SH-SY5Y (cell line): ENCODE data around the gene FAM83G.

Experiments
- GATA2 ChIP-seq: IDR thresholded peaks from 2 replicates; pipeline ENCODE4 v1.6.1; 2011; ENCODE audit warnings: mild to moderate bottlenecking, low read depth, low read length
- GATA3 ChIP-seq: IDR thresholded peaks from 2 replicates; pipeline ENCODE4 v1.6.1; 2011; ENCODE audit warnings: low read depth, mild to moderate bottlenecking, low read length, moderate library complexity

DNA sequence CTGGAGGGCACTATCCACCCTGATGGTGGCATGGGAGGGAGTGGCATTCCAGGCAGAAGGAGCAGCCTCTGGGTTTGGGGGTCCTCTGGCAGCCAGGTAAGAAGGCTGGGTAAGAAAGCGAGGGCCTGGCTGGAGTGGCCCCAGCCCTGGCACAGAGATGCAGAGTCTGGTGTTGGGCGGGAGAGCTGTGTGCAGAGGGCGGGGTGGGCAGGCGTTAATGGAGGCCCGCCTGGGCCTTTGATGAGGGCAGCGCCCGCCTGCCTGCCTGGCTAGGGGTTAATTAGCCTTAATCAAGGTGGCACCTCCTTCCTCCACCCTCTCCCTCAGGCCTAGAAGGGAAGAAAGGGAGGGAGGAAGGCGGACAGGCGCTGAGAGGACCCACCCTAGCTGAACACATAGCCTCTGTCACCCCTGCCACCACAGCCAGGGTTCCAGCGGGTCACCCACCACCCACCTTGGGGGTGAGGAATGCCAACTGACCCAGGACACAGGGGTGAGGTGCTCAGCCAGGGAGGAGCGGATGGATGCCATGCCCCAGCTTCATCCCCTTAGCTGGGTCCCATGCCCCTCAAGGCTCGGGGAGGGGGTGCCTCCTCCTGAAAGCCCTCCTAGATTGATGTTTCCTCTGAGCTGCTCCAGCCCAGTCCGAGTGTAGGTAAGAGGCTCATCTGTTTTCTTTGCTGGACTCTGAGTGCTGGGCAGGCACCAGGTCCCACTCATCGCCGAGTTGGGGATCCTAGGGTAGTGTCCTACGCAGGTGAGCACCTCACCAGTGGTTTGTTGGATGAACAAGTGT is 13.4 kb upstream of the FAM83G start:
- TF ChIP-seq GATA2, result no peak
- TF ChIP-seq GATA3, result no peak
